Caco-2 (cell line): Measurements from ENCODE around the gene NFASC. TPM values are rescaled to one million over a fixed set of nuclear protein-coding genes. Genes with fewer than 3 reads are reported as not detected.

ENCODE experiments used
- BruUV-seq: library from RNA; stranded (reverse); fragments of 400-500 nt; replicated peaks from 2 replicates; lab custom pipeline; 2021; lab: Mats Ljungman, UMichigan
- CTCF ChIA-PET: fragments of 300-600 bp; sonication (Branson Sonifier 250); formaldehyde crosslinking; loops from one replicate; lab custom pipeline; 2022; ENCODE audit warnings: antibody characterized with exemption; lab: Charles Lee
- POLR2A ChIA-PET: fragments of 300-600 bp; sonication (Branson Sonifier 250); formaldehyde crosslinking; loops from one replicate; lab custom pipeline; 2022; ENCODE audit warnings: antibody characterized with exemption; lab: Charles Lee
- DNase-seq, 2 experiments: peaks; one replicate each; pipeline versions ENCODE4 v3.0.0 to v3.0.0-alpha.2; 2020 to 2022
- H3K27me3 ChIP-seq: replicated peaks from 2 replicates; pipeline ENCODE4 v1.6.0; 2011; ENCODE audit warnings: low read length; ENCODE audit not compliant: control insufficient read depth, insufficient read depth
- H3K36me3 ChIP-seq: 2 replicates; pipeline ENCODE4 v1.5.1; 2011; ENCODE audit warnings: low read length; ENCODE audit not compliant: control insufficient read depth, insufficient read depth
- H3K4me1 ChIP-seq: fragments of 250-450 bp; sonication (Bioruptor Pico); 2 replicates; pipeline ENCODE4 v1.5.1; 2020; ENCODE audit warnings: mild to moderate bottlenecking
- H3K4me3 ChIP-seq: 2 replicates; pipeline ENCODE4 v1.5.1; 2011; ENCODE audit warnings: low read depth, mild to moderate bottlenecking, control low read depth, low read length
- H3K9me3 ChIP-seq: fragments of 250-450 bp; sonication (Bioruptor Pico); 2 replicates; pipeline ENCODE4 v1.5.1; 2020; ENCODE audit warnings: mild to moderate bottlenecking, moderate library complexity
- H3K27ac Mint-ChIP-seq: one replicate; pipeline ENCODE4 v1.8.0; 2022; ENCODE audit warnings: mixed read lengths; ENCODE audit not compliant: unreplicated experiment
- H3K27me3 Mint-ChIP-seq: one replicate; pipeline ENCODE4 v1.8.0; 2022; ENCODE audit warnings: mixed read lengths; ENCODE audit not compliant: insufficient read depth, unreplicated experiment
- H3K36me3 Mint-ChIP-seq: one replicate; pipeline ENCODE4 v1.8.0; 2022; ENCODE audit warnings: mild to moderate bottlenecking, mixed read lengths; ENCODE audit not compliant: insufficient read depth, unreplicated experiment
- H3K4me1 Mint-ChIP-seq: one replicate; pipeline ENCODE4 v1.8.0; 2022; ENCODE audit warnings: low read depth, mixed read lengths; ENCODE audit not compliant: unreplicated experiment
- H3K4me3 Mint-ChIP-seq: one replicate; pipeline ENCODE4 v1.8.0; 2022; ENCODE audit warnings: mild to moderate bottlenecking, moderate library complexity, mixed read lengths; ENCODE audit not compliant: unreplicated experiment
- H3K9me3 Mint-ChIP-seq: one replicate; pipeline ENCODE4 v1.8.0; 2022; ENCODE audit warnings: mixed read lengths; ENCODE audit not compliant: unreplicated experiment
- CTCF ChIP-seq, 2 experiments: fragments of 200-600 bp in 1 of 2; IDR thresholded peaks; 1 replicate in 1 of 2; 2 replicates in 1 of 2; pipeline versions ENCODE4 v1.5.1 to v1.8.0; 2011 to 2022; ENCODE audit warnings: antibody characterized with exemption in 1 of 2, control low read depth in 1 of 2, inconsistent platforms in 1 of 2, low read depth in 1 of 2, low read length in 1 of 2, mild to moderate bottlenecking in 1 of 2, moderate library complexity in 1 of 2; ENCODE audit not compliant: insufficient read depth in 1 of 2, severe bottlenecking in 1 of 2, unreplicated experiment in 1 of 2
- intact Hi-C: fragments of 100-400 bp; cut with micrococcal nuclease; formaldehyde crosslinking; loops from one replicate; pipeline ENCODE4 v1.10.0; 2022; ENCODE audit not compliant: unreplicated experiment
- total RNA-seq: library from RNA; stranded (reverse); gene quantifications from 2 replicates; pipeline ENCODE4 v1.2.3, GENCODE V29; 2022

Gene NFASC
- total RNA-seq, 1 experiment from 2014 or later: 1.3 TPM

DNA sequence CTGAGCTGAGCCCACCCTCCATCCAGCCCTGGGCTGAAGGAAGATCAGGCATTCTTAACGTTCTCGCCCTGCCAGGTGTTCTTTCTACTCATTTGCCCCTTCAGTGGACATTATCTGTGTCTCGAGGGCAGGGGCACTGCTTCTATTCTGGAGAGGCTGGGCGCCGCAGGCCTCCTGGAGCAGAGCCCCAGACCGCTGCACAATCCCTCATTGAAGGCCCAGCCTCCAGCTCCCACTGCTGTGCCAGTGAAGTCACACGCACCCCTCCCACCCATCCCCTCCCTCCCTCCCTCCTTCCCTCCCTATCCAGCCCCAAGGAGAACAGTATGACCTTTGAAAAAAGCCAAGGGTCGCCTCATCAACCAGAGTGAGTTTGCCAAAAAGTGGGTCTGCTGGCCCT is 76.7 kb downstream of the NFASC start:
- Histone ChIP-seq H3K36me3 (no peaks in the 10 kb centered on the region), H3K9me3 (no peaks in the 10 kb centered on the region), H3K4me1 (no peaks in the 10 kb centered on the region), H3K4me3 (no peak overlapping the region), H3K27me3 (no peaks in the 10 kb centered on the region)
- POLR2A ChIA-PET: no interaction called here
- H3K36me3 Mint-ChIP-seq: no peaks in the 10 kb centered on the region
- no TSS peak for BruUV-seq
- peaks cover 10% of the 10 kb centered on the region for H3K27me3 Mint-ChIP-seq
- CTCF ChIA-PET: no interaction called here
- intact Hi-C loops: no loop called here
- no peaks in the 10 kb centered on the region for H3K9me3 Mint-ChIP-seq
- no peaks in the 10 kb centered on the region for H3K4me1 Mint-ChIP-seq
- TF ChIP-seq CTCF (IDR thresholded peaks at IDR 0.05; ENCODE audit: insufficient read depth in 1 of 2, low read depth in 1 of 2, low read length in 1 of 2, severe bottlenecking in 1 of 2, unreplicated experiment in 1 of 2): no peak
- H3K4me3 Mint-ChIP-seq: no peak overlapping the region
- no peak overlapping the region for H3K27ac Mint-ChIP-seq
- DNase-seq: no peak

DNA sequence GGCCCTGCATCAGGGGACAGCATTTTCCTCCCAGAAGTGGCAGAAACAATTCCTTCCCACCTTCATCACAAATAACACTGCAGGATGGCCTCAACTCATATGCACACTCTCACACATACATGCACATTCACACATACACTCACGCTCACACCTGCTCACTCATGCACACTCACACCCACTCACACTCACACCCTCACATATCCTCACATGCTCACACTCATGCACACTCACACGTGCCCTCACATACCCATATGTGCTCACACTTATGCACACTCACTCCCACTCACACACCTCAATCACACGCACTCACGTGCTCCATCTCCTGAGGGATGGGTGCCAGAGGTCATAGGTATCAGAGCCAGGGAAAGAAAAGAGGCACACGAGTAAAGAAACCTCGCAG is 77.1 kb downstream of the NFASC start:
- TF ChIP-seq CTCF (IDR thresholded peaks at IDR 0.05; ENCODE audit: insufficient read depth in 1 of 2, low read depth in 1 of 2, low read length in 1 of 2, severe bottlenecking in 1 of 2, unreplicated experiment in 1 of 2): no peak
- Mint-ChIP-seq H3K9me3 (no peaks in the 10 kb centered on the region), H3K27ac (no peak overlapping the region), H3K27me3 (peaks cover 10% of the 10 kb centered on the region), H3K36me3 (no peaks in the 10 kb centered on the region), H3K4me3 (no peak overlapping the region), H3K4me1 (no peaks in the 10 kb centered on the region)
- no peaks in the 10 kb centered on the region for H3K9me3 ChIP-seq
- H3K27me3 ChIP-seq: no peaks in the 10 kb centered on the region
- no peaks in the 10 kb centered on the region for H3K4me1 ChIP-seq
- intact Hi-C loops: no loop called here
- ChIA-PET CTCF (no interaction called here), POLR2A (no interaction called here)
- no peak overlapping the region for H3K4me3 ChIP-seq
- DNase-seq: no peak
- no peaks in the 10 kb centered on the region for H3K36me3 ChIP-seq
- BruUV-seq: no TSS peak

DNA sequence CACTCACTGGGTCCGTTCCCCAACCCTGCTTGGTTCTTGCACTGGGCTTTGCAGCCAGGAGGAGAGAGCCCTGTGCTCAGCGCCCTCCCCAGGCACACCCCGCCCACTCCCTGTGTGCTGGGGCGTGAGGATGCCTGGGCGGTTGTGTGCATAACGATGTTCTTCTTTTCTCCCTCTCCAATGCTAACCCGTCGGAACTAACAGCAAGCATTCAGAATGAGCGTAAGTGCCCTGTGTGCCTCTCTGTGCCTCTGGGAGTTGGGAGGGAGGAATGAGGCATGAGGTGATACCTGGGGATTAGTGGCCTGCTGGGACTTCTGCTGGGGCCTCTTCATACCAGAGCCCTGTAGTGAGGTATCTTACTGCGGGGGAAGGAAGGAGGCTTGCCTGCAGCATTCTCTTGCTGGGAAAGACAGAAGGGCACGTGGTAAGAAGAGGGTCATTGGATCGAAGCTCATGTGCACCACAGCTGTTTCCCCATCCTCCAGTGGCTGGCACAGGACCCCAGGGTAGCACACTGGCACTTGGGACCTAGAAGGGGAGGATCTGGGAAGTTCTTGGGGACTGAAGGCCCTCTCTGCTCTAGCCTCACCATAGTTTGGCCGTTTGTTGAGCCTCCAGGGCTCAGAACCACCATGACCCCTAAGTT is 79.8 kb downstream of the NFASC start:
- H3K4me1 ChIP-seq: no peaks in the 10 kb centered on the region
- H3K4me3 ChIP-seq: no peak overlapping the region
- no TSS peak for BruUV-seq
- TF ChIP-seq CTCF (IDR thresholded peaks at IDR 0.05; ENCODE audit: insufficient read depth in 1 of 2, low read depth in 1 of 2, low read length in 1 of 2, severe bottlenecking in 1 of 2, unreplicated experiment in 1 of 2): no peak
- Mint-ChIP-seq H3K27ac (no peak overlapping the region), H3K4me3 (no peak overlapping the region), H3K36me3 (no peaks in the 10 kb centered on the region), H3K27me3 (peaks cover 13% of the 10 kb centered on the region), H3K9me3 (no peaks in the 10 kb centered on the region), H3K4me1 (no peaks in the 10 kb centered on the region)
- intact Hi-C loops: no loop called here
- no peak for DNase-seq
- H3K9me3 ChIP-seq: no peaks in the 10 kb centered on the region
- CTCF ChIA-PET: no interaction called here
- POLR2A ChIA-PET: no interaction called here
- H3K27me3 ChIP-seq: no peaks in the 10 kb centered on the region
- no peaks in the 10 kb centered on the region for H3K36me3 ChIP-seq
